HG02970 (cell line): ENCODE data around the gene TMEM187.
A peak's percentile ranks its signal among the peaks of the same experiment; 100 is the strongest.

Experiments used
- ATAC-seq: cut with Tn5 transposase; IDR thresholded peaks from one replicate; pipeline ENCODE4 v1.9.1; 2021; ENCODE audit warnings: mild to moderate bottlenecking, moderate library complexity, moderate number of reproducible peaks; ENCODE audit not compliant: unreplicated experiment, low FRiP score

TMEM187 gene

GRCh38 chrX:153972368-153973126 lies at the start of gene TMEM187:
Gene TMEM187, plus strand, starts transcription at chrX:153972754. Its CDS starts 9,309 bp downstream, at chrX:153982063.
- ATAC-seq, result peak; percentile 48

- ATAC-seq, result no peak
These were observed 49.4 kb upstream of the TMEM187 start for GRCh38 chrX:153922932-153923857.

- ATAC-seq, result no peak
These were observed 48.2 kb upstream of the TMEM187 start for GRCh38 chrX:153924149-153924861.

- ATAC-seq, result no peak
These were observed 47.2 kb upstream of the TMEM187 start for GRCh38 chrX:153925387-153925738.

- ATAC-seq, result no peak
These were observed 46.6 kb upstream of the TMEM187 start, which contains the start of gene ARHGAP4 for GRCh38 chrX:153925739-153926551. Gene ARHGAP4, minus strand, starts transcription at chrX:153926264. Its CDS starts 62 bp downstream, at chrX:153926202.

GRCh38 chrX:153926552-153926857 lies 46.0 kb upstream of the TMEM187 start:
- no peak for ATAC-seq

GRCh38 chrX:153926858-153927671 lies 45.5 kb upstream of the TMEM187 start:
- ATAC-seq, result no peak

- ATAC-seq, result no peak
These were observed 45.0 kb upstream of the TMEM187 start for GRCh38 chrX:153927672-153927921.

- ATAC-seq, result peak; percentile 78
These were observed 44.4 kb upstream of the TMEM187 start for GRCh38 chrX:153927922-153928760.

GRCh38 chrX:153928846-153929245 lies 43.7 kb upstream of the TMEM187 start:
- no peak for ATAC-seq

GRCh38 chrX:153929576-153929975 lies 43.0 kb upstream of the TMEM187 start:
- ATAC-seq, result no peak

GRCh38 chrX:153930011-153930910 lies 42.3 kb upstream of the TMEM187 start:
- ATAC-seq, result no peak

- no peak for ATAC-seq
These were observed 41.4 kb upstream of the TMEM187 start for GRCh38 chrX:153931151-153931550.

- ATAC-seq, result no peak
These were observed 40.8 kb upstream of the TMEM187 start for GRCh38 chrX:153931748-153932147.

- ATAC-seq, result no peak
These were observed 40.2 kb upstream of the TMEM187 start for GRCh38 chrX:153932220-153932915.

GRCh38 chrX:153933748-153934147 lies 38.8 kb upstream of the TMEM187 start:
- ATAC-seq, result no peak

- ATAC-seq, result no peak
These were observed 38.3 kb upstream of the TMEM187 start for GRCh38 chrX:153934148-153934761.
